ENCODE results near the gene KLHL35.

GRCh38 chr11:75443043-75443442 lies 10.0 kb upstream of the KLHL35 start:
- TF ChIP-seq TAF1 (IDR thresholded peaks at IDR 0.05; ENCODE audit: low read depth, low read length): no peak
- no peak for TF ChIP-seq PAX5 (IDR thresholded peaks at IDR 0.05; ENCODE audit: insufficient read depth, low read length, severe bottlenecking)
- no peak for TF ChIP-seq POLR2A (IDR thresholded peaks at IDR 0.05; ENCODE audit: low read depth, low read length)
- TF ChIP-seq POLR2AphosphoS5 (IDR thresholded peaks at IDR 0.05; ENCODE audit: low read depth, low read length): no peak
- TF ChIP-seq SPI1 (IDR thresholded peaks at IDR 0.05; ENCODE audit: low read depth, low read length): no peak
- TF ChIP-seq POU2F2 (IDR thresholded peaks at IDR 0.05; ENCODE audit: low read depth, low read length): no peak
